Measurements from ENCODE around the gene PDGFRB. TPM values are rescaled to one million over a fixed set of nuclear protein-coding genes. Genes with fewer than 3 reads are reported as not detected.

Gene PDGFRB
- total and polyA plus RNA-seq, 4 donors = 5.2 to 13.1 (median 8.3) TPM

GRCh38 chr5:150156540-150156939 lies 895 bp upstream of the PDGFRB start:
- Histone ChIP-seq H3K27ac (ENCODE audit: low read depth in 1 of 2, low read length in 2 of 2) (peak overlapping the region; percentile 32 to 58), H3K36me3 (ENCODE audit: control insufficient read depth in 4 of 4, insufficient read depth in 3 of 4, low read depth in 1 of 4, low read length in 3 of 4) (no peaks in the 10 kb centered on the region), H3K27me3 (ENCODE audit: control insufficient read depth in 4 of 4, insufficient read depth in 4 of 4, low read length in 3 of 4) (no peaks in the 10 kb centered on the region), H3K4me1 (ENCODE audit: control insufficient read depth in 4 of 4, insufficient read depth in 4 of 4, low read length in 3 of 4) (peaks cover 0 to 4% (median 0%) of the 10 kb centered on the region in 4 donors), H3K9ac (ENCODE audit: low read depth in 1 of 2, low read length in 2 of 2) (no peak overlapping the region), H3K9me3 (ENCODE audit: control insufficient read depth in 4 of 4, low read length in 3 of 4) (no peaks in the 10 kb centered on the region), H3K4me3 (ENCODE audit: low read depth in 1 of 3, low read length in 3 of 3) (no peak overlapping the region)
- no peak for DNase-seq (ENCODE audit: low spot score)
- 81% methylated on average over 4 of the region's 4 CpGs for WGBS
- TF ChIP-seq HNF4G (IDR thresholded peaks at IDR 0.05) = no peak
- no peak for TF ChIP-seq GABPA (IDR thresholded peaks at IDR 0.05 in 1 of 2, conservative IDR thresholded peaks at IDR 0.05 in 1 of 2)

- WGBS = 60% methylated on average over 9 of the region's 9 CpGs
- no peak overlapping the region for H3K9ac ChIP-seq (ENCODE audit: low read depth in 1 of 2, low read length in 2 of 2)
- H3K27me3 ChIP-seq (ENCODE audit: control insufficient read depth in 4 of 4, insufficient read depth in 4 of 4, low read length in 3 of 4) = no peaks in the 10 kb centered on the region
- no peak overlapping the region for H3K4me3 ChIP-seq (ENCODE audit: low read depth in 1 of 3, low read length in 3 of 3)
- no peak for DNase-seq (ENCODE audit: low spot score)
- no peaks in the 10 kb centered on the region for H3K36me3 ChIP-seq (ENCODE audit: control insufficient read depth in 4 of 4, insufficient read depth in 3 of 4, low read depth in 1 of 4, low read length in 3 of 4)
- no peaks in the 10 kb centered on the region for H3K9me3 ChIP-seq (ENCODE audit: control insufficient read depth in 4 of 4, low read length in 3 of 4)
- TF ChIP-seq RAD21 (IDR thresholded peaks at IDR 0.05) (no peak), FOXA2 (IDR thresholded peaks at IDR 0.05) (no peak), HNF4G (IDR thresholded peaks at IDR 0.05) (no peak), ZBTB33 (IDR thresholded peaks at IDR 0.05) (no peak), MAX (IDR thresholded peaks at IDR 0.05) (no peak), GABPA (IDR thresholded peaks at IDR 0.05 in 1 of 2, conservative IDR thresholded peaks at IDR 0.05 in 1 of 2) (no peak), JUND (IDR thresholded peaks at IDR 0.05) (no peak), SP1 (IDR thresholded peaks at IDR 0.05) (no peak), YY1 (IDR thresholded peaks at IDR 0.05) (no peak), RXRA (IDR thresholded peaks at IDR 0.05) (no peak), ATF3 (IDR thresholded peaks at IDR 0.05) (no peak), HNF4A (conservative IDR thresholded peaks at IDR 0.05) (no peak), TAF1 (conservative IDR thresholded peaks at IDR 0.05) (no peak), REST (IDR thresholded peaks at IDR 0.05) (no peak), FOXA1 (IDR thresholded peaks at IDR 0.05) (no peak), EGR1 (IDR thresholded peaks at IDR 0.05; ENCODE audit: low read depth in 2 of 2) (no peak), NR2F2 (IDR thresholded peaks at IDR 0.05) (no peak), CTCF (IDR thresholded peaks at IDR 0.05; ENCODE audit: low read depth, low read length, missing input control) (no peak)
- peak overlapping the region; percentile 32 to 58 for H3K27ac ChIP-seq (ENCODE audit: low read depth in 1 of 2, low read length in 2 of 2)
- H3K4me1 ChIP-seq (ENCODE audit: control insufficient read depth in 4 of 4, insufficient read depth in 4 of 4, low read length in 3 of 4) = peaks cover 0 to 1% (median 0%) of the 10 kb centered on the region in 4 donors
These were observed 353 bp upstream of the PDGFRB start for GRCh38 chr5:150156027-150156368.
